Stimulated activated CD4-positive, alpha-beta T cell treated with anti-CD3 and anti-CD28 coated beads, TNF-alpha, amount 100 ng/mL, for 48 hours (primary cell): Measurements from ENCODE around the gene PRDM5.

ENCODE experiments used
- DNase-seq, 3 donors: peaks; one replicate each; pipeline ENCODE4 v3.0.0-alpha.2; 2020; ENCODE audit warnings: low read depth in 3 of 3

PRDM5 gene

DNA sequence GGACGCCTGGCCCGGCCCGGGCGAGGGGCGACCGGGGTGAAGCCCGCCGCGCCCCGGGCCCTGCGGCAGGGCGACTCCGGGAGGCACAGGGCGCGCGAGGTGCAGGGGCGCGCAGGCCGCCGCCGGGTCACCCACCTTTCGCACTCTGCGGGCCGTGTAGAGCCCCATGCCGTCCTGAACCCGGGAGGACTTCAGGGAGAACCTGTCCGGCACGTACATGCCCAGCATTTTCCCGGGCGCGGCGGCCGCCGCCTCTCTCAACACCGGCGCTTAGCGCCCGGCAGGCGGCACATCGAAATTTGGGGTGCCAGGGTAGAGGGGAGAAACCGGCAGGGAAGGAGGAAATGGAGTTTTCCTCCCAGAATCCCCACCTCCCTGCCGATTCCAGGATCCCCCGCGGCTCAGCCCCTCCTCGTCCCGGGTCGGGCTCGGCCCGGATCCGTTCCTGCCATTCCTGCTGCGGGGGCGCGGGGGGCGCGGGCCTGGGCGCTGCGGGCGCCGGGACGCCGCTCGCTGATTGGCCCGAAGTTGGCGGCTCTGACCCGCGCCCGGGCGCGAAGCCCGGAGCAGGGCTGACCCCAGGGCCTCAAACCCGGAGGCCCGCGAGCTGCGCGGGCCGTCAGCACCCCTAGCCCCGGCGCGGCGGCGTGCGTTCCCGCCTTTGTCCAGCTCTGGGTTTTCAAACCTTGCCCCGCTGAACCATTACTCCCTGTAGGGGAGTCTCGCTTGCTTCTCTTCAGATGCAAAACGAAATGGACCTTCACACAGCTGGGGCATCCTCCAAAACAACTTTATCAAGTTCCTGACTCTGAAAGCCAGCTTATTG is at the start of gene PRDM5:
TSS of gene PRDM5 (minus strand) at position 346 of the 826 bp plus-strand sequence. CDS start at position 228, 118 bp downstream.
- DNase-seq: peak in 1 of 3 donors; percentile 21

DNA sequence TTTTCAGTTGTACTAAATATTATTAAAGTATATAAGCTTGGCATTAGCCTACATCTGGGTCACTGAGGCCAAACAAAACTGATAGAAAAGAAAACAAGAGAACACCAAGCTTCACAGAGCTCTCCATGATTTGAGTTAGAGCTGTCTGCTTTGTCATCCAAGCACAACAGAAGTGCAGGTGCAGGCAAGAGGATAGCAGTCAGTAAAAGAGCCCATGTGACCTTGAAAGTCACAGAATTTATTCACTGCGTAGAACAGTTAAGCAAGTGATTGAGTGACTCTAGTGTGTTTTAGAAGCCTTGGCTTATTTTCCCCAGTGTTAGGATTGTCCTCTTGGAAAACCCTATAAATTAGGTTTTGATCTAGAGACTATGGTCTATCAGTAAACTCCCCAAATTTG is 49.4 kb upstream of the PRDM5 start:
- no peak for DNase-seq

DNA sequence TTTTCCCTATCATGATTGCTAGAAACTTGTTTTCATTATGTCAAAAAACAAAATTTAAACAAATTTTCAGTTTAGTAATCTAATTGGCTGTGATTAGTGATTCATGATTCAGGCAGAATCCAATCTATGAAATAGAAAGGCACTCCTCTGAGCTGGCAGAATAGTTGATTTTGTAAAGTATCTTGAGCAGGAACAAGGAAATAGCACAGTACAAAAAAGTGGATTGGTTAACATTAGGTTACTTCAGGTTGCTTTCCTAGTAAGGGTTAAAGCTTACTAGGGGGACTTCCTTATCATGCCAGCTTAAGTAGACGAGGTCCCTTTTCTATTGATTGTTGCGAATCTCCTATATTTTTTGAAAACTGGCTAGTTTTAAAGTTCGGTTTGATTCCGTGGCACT is 43.4 kb upstream of the PRDM5 start:
- no peak for DNase-seq

DNA sequence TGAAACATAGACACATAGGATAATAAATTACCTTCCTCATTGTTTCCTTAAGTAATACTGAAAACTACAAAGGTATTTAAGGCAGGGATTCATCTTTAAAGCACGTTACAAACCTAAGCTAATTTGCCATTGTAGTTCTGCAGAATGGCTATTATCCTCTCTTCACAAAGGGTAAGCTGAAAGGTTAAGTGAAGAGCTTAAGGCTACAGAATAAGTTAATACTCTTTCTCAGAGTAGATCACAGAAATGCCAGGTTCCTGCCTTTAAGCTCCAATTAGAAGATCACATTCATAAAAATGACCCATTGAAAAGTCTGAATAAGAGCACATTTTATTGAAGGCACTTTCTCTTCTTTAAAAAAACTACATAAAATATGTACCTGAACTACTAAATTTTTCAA is 42.1 kb upstream of the PRDM5 start:
- no peak for DNase-seq

DNA sequence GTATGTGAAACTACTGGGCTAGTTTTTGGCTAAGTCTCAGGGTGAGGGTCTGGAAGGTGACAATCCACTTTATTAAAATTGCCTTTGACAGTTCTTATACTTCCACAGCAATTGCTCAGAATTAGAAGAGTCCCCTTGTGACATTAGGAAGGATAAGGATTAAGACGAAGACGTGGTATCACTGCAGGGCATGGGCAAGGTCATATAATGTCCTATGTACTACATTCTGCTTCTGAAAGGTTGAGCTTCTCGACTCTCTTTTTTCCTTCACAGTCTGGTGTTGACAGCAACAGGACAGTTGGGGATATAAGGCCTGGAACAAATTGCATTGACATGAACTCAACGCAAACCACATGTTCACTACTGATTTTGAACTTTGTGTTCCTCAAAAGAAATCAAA is 40.9 kb upstream of the PRDM5 start:
- DNase-seq: no peak

DNA sequence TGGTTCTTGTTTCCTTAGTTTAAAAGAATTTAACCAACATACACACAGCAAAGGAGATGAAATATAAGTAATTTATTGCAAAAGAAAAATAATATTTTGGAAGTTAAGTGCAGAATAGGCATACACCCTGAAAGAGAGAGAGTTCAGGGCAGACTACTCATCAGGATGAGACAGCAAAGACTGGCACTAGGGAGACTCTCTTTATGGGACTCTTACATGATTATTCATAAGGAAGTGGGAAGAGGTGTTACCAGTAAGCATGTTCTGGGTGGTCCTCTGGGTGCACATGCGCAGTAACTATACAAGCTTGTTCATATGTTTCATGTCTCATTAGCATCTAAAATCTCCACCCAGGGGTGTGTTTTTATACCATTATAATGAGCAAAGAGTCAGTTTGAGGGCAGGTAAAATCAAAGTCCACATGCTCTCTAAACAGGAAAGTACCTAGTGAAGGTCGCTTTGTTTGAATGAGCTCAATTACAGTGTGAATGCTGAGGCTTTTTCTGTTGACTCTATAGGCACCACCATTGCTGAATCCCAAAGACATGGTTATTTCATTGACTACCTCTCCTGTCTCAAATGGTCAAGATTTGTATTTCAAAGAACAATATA is 38.2 kb upstream of the PRDM5 start:
- no peak for DNase-seq

DNA sequence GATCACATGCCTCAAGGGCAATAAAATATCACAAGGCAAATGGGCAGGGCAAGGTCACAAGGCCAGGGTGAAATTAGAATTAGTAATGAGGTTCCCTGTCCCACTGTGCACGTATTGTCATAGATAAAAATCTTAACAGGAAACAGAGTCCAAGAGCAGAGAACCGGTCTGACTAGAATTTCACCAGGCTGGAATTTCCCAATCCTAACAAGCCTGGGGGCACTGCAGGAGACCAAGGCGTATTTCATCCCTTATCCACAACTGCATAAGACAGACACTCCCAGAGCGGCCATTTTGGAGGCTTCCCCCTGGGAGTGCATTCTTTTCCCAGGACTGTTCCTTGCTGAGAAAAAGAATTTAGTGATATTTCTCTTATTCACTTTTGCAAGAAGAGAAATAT is 25.9 kb upstream of the PRDM5 start:
- no peak for DNase-seq

DNA sequence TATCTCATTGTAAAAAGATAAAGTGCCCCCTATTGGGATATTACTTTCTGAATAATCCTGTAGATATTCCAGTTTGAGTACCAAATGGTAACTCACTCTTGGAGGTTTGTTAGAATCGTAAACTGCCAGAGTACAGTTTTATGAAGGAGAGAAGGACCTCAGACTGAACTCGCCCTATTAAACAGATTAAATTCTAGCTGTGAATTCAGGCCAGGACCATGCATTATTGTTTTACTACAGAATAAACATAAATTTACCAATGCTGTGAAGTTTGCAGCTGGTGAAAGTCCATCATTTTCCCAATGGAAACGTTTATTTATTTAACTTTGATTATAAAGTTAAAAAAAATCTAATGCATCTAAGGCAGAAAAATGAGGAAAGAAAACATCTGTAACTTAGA is 20.2 kb upstream of the PRDM5 start:
- no peak for DNase-seq

DNA sequence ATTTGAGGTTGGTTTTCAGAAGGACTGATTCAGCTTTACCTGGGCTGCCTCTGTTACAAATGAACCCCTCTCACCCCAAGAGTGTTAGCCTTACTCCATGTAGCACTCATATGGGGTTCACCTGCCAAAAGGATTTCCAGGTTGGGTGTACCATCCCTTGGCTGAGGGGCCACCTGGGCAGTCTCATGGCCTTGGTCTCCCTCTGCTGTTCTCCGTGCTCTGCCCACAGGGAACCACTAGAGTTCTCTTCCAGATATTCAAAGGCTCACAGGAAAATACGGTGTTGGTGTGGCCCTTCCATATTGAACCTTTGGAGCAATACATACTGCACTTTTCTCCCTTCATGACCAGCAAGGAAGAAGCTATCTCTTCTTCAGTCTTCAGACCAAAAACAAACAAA is 18.0 kb upstream of the PRDM5 start:
- DNase-seq: no peak

DNA sequence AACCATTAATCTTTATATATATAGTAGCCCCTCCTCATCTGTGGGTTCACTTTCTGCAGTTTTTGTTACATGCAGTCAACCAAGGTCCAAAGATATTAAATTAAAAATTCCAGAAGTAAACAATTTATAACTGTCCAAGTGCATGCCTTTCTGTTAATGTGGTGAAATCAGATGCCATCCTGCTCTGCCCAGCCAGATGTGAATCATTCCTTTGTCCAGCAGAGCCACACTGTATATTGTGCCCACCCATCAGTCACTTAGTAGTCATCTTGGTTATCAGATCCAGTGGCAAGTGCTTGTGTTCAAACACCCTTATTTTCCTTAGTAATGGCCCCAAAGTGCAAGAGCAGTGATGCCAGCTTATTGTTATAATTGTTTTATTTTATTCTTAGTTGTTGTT is 17.2 kb upstream of the PRDM5 start:
- DNase-seq: no peak

DNA sequence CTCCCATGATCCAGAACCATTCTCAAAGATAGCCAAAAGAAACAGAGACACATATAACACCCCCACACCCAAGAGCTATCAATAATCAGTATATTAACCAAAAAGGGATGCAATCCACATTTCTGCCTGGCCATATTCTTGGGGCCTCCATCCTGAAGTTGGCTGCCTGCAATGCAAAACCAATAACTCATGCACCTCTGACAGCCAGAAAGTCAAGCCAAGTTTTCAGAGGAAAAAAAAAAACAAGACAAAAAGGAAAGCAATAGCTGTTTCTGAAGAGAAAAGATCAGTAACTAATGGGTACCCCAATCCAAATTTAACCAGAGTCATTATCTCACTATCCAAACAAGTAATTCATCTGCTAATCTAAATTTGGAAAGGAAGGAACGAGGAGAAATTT is 7.3 kb upstream of the PRDM5 start:
- DNase-seq: no peak

DNA sequence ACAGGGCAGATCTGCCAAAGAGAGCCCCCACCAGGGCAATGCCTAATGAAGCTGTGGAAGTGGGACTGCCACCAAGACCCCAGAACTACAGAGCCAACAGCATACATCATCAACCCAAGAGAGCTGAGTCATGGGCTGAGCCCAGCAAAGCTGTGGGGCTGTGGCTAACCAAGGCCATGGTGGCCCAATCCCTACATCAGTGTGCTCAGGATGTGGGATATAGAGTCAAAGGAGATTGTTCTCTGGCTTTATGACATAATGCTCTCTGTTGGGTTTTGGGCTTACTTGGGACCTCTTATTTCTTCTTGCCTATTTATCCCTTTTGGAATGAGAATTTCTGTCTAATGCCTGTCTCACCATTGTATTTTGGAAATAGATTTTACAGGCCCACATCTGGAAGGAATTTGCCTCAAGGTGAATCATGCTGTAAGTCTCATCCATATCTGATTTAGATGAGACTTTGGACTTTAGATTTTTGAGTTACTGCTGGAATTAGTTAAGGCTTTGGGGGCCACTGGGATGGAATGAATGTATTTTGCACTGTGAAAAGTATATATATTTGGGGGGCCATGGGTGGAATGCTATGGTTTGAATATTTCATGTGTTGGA is 5.4 kb upstream of the PRDM5 start:
- no peak for DNase-seq

DNA sequence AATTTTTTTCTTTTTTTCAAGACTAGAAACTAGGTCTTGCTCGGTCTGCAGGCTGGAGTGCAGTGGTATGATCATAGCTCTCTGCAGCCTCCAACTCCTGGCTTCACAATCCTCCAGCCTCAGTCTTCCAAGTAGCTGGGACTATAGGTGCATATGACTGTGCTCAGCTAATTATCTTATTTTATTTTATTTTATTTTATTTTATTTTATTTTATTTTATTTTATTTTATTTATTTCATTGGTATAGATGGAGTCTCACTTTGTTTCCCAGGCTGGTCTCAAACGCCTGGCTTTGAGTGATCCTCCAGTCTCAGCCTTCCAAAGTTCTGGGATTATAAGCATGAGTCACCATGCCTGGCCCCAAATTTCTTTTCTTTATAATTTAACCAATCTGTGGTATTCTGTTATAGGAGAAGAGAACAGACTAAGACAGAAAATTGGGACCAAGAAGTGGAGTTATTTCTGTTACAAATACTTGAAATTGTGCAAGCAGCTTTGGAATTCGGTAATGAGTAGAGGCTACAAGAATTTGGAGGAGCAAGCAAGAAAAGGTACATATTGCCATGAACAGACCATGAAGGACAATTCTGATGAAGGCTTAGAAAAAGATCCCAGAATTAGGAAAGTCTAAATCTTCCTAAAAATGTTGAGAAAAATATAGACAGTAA is 4.0 kb upstream of the PRDM5 start:
- DNase-seq: no peak

DNA sequence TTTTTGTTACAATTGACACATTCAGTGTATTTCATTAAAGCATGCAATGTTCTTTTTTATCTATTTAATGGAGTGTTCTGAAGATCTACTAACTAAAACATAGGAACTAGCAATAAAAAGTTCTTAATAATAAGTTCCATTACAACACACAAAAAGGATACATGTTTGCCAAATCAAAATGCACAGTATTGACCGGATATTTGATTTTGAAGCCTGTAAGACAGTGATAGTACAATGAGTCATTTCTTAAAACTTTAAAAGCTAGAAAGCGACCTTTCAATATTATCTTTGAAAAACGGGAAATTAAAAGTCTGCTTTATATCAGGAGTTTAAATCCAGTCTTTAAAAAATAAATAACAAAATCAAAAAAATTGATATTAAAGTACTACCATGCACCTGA is 2.4 kb upstream of the PRDM5 start:
- DNase-seq: no peak

DNA sequence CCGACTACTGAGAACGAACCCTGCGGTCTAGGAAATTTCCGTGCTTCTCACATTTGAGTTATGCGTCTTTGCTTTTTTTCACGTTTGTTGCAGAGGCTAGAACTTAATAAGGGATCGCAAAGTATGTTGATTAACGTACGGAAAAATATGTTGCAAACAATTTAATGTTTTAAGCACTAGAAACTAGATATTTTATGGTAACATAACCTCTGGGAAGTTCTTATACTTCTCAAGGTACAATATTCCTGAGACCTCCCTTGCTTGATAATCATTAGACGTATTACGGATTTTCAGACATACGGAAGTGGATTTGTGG is 639 bp upstream of the PRDM5 start:
- no peak for DNase-seq

DNA sequence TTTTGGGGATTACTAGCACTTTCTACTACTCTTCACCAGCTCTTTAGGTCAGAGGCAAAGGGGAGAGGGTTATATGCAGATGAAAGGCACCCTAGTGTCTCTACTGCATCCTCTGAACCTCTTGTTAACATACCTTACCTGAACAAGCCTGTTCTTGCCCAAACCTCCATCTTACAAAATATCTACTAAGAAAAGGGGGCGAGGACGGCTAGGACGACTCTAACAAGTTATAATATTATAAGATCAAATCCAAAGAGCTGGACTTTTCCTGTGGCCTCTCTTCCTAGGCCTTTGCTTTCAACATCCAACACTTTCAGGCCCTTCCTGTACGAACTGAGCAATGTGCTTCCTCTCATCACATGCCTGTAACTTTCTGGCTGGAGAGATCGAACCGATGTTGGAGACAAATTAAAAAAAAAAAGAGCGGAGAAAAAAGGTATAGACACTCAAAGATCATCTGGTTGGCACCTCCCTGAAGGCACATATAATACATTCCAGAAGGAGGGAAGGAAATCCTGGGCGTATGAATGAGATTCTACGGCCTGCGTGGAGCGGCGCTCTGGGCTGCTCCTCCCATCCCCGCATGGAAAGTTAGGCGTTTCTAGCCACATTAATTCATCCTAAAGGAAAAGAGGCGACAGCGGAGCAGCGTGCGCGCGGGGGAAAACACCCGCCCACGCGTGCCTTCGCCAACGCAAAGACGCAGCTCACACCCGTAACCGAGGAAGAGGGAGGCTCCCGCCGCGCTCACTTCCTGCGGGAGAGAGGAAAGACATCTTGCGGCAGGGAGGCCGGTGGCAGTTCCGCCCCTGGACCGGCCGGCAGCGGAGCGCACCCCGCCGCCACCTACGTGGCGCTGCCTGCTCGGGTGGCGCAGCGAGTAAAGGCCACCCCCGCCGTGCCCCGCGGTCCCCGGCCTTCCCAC is 808 bp downstream of the PRDM5 start:
- peak in 2 of 3 donors; percentile 10 to 19 for DNase-seq

DNA sequence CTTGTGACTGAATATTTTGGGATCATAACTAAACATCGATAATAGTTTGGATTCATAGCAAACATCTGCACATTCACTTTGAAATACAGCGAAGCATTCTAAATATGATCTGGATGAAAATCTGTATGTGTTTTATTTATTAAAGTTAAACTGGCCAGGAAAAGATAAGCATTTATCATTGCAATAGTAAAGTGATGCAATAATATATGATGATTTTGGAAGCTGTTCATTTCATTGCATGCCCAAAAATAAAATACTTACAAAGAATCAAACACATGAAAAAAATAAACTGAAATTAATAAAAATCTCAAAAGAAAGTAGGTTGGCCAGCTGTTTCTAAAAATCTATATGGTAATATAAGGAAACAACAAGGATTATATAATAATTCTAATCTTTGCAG is 1.9 kb downstream of the PRDM5 start:
- no peak for DNase-seq

DNA sequence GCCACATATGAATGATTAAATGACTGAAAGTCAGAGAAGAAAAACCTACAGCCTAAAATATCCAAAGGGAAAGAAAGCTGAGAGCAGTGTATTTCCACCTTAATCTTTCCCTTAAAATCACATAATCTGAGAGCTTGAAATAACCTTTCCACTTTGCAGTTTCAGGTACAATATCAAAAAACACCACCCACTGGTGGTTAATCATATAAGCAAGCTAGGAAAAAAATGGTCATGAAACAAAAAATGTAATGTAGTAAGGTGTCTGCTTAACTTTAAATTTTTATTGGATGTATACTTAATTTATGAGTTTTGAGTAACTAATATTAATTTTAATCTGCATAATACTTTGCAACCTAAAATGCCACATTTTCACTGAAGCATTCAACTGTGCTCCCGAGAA is 3.2 kb downstream of the PRDM5 start:
- no peak for DNase-seq

DNA sequence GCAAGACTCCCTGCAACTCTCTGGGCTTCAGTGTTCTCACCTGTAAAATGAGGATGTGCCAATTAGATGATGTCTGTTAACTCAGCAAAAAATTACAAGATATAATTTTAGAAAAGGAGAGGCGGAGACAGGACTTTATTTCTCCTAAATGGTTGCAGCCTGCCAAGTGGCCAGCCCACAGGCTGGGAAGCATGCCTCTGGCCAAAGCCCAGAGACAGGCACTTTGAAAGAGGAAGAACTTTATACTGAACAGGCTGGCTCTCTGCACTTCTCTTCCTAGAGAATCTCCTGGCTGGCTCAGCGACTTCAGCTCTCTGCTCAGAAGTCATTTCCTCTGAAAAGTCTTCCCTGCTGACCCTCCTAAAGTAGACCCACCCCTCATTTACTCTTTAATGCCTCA is 3.7 kb downstream of the PRDM5 start:
- no peak for DNase-seq

DNA sequence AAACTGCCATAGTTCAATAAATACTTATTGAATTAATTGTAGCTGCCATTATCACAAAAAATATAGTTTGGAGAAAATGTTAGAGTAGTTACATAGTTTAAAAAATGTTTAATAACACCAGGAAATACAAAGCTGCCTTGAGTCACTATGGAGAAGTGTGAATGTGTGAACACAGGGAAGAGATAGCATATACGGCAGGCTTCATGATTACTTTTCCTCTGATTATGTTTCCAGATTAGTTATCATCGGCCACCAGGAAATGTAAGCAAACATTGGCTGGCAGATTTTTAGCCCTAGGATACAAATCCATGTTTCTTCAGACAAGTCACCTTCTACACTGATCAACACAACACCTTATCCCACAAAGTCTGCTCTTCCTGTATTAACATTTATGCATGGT is 4.4 kb downstream of the PRDM5 start:
- no peak for DNase-seq

DNA sequence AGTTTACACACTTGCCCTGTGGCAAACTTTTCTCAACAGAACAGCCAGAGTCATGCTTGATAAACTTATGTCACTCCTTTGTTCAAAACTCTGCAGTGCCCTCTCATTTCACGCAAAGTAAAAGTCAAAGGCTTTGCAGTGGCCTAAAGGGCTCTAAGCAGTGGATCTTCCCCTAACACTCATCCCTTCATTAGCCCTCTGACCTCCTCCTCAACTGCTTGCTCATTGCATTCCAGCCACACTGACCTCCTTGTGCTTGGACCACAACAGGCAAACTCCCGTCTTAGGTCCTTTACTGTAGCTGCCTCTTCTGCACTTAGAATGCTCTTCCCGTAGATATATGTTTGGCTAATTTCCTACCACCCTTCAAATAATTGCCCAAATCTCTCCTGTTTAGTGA is 5.6 kb downstream of the PRDM5 start:
- no peak for DNase-seq

DNA sequence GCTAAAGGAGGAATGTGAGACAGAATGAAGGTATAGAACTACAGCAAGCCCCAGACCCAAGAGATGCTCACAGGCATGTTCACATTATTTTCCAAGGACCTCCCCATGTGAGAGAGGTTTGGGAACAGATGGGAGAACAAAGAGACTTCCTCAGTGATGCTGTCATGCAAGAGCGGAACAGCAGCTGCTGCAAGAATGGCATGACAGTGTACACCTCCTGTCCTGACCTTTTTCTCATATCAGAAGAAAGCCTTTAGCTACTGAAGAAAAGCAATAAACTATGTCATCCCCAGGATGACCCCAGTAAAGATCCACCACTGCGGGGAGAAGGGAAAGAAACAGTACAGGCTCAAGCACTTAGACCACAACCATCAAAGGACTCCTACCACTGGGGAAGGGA is 7.2 kb downstream of the PRDM5 start:
- no peak for DNase-seq
